IMR-90 (cell line): Measurements from ENCODE around the gene MRPL58. TPM values are rescaled to one million over a fixed set of nuclear protein-coding genes. Genes with fewer than 3 reads are reported as not detected.

Experiments
- ATAC-seq: fragments of 200-7000 bp; cut with Tn5 transposase; 2 replicates; pipeline ENCODE4 v1.9.1; 2020; ENCODE audit warnings: low read depth, mild to moderate bottlenecking, moderate library complexity
- BruUV-seq: library from RNA; stranded (reverse); fragments of 400-500 nt; replicated peaks from 2 replicates; lab custom pipeline; 2021; lab: Mats Ljungman, UMichigan
- CTCF ChIA-PET: fragments of 300-600 bp; formaldehyde crosslinking; extraction: SDS; loops from one replicate; lab custom pipeline; 2021; ENCODE audit warnings: antibody characterized with exemption; lab: Yijun Ruan, JAX
- POLR2A ChIA-PET: fragments of 300-600 bp; sonication (Branson Sonifier 250); formaldehyde crosslinking; loops from one replicate; lab custom pipeline; 2022; ENCODE audit warnings: antibody characterized with exemption; ENCODE audit not compliant: unreplicated experiment; lab: Charles Lee
- DNase-seq: peaks from one replicate; pipeline ENCODE4 v3.0.0; 2013
- H2AFZ ChIP-seq: replicated peaks from 2 replicates; pipeline ENCODE3; 2013; ENCODE audit warnings: low read length, mild to moderate bottlenecking; ENCODE audit not compliant: poor library complexity
- H2AK5ac ChIP-seq: 2 replicates; pipeline ENCODE4 v1.6.1; 2013; ENCODE audit warnings: low read depth, low read length, inconsistent platforms
- H2AK9ac ChIP-seq: replicated peaks from 2 replicates; pipeline ENCODE3; 2013; ENCODE audit warnings: mild to moderate bottlenecking, low read depth, low read length, moderate library complexity; ENCODE audit not compliant: poor library complexity
- H2BK120ac ChIP-seq: 2 replicates; pipeline ENCODE4 v1.6.1; 2013; ENCODE audit warnings: low read depth, low read length, inconsistent platforms
- H2BK15ac ChIP-seq: 3 replicates; pipeline ENCODE4 v1.6.1; 2013; ENCODE audit warnings: low read depth, low read length, inconsistent platforms
- H2BK20ac ChIP-seq: 2 replicates; pipeline ENCODE4 v1.6.1; 2013; ENCODE audit warnings: low read depth, mild to moderate bottlenecking, inconsistent platforms, low read length, moderate library complexity
- H2BK5ac ChIP-seq: 2 replicates; pipeline ENCODE4 v1.6.1; 2013; ENCODE audit warnings: mild to moderate bottlenecking, low read depth, low read length, inconsistent platforms; ENCODE audit not compliant: poor library complexity, severe bottlenecking
- H3K14ac ChIP-seq: replicated peaks from 2 replicates; pipeline ENCODE4 v1.6.1; 2013; ENCODE audit warnings: low read depth, low read length, inconsistent platforms
- H3K18ac ChIP-seq: 2 replicates; pipeline ENCODE4 v1.6.1; 2013; ENCODE audit warnings: low read depth, low read length, control low read depth
- H3K23ac ChIP-seq: 2 replicates; pipeline ENCODE4 v1.6.1; 2013; ENCODE audit warnings: low read depth, low read length, inconsistent platforms
- H3K27ac ChIP-seq: 2 replicates; pipeline ENCODE4 v1.5.1; 2013; ENCODE audit warnings: mild to moderate bottlenecking, control low read depth, low read length; ENCODE audit not compliant: insufficient read depth
- H3K27me3 ChIP-seq: 2 replicates; pipeline ENCODE4 v1.6.1; 2013; ENCODE audit warnings: low read length; ENCODE audit not compliant: control insufficient read depth, insufficient read depth
- H3K36me3 ChIP-seq: 2 replicates; pipeline ENCODE4 v1.6.1; 2013; ENCODE audit warnings: low read length, mixed read lengths; ENCODE audit not compliant: control insufficient read depth, insufficient read depth
- H3K4ac ChIP-seq: 2 replicates; pipeline ENCODE4 v1.6.1; 2013; ENCODE audit warnings: low read depth, low read length, inconsistent platforms
- H3K4me1 ChIP-seq: 2 replicates; pipeline ENCODE4 v1.6.1; 2013; ENCODE audit warnings: low read length, mixed read lengths; ENCODE audit not compliant: control insufficient read depth, insufficient read depth
- H3K4me2 ChIP-seq: 2 replicates; pipeline ENCODE4 v1.6.1; 2013; ENCODE audit warnings: low read depth, mild to moderate bottlenecking, control low read depth, low read length, moderate library complexity
- H3K4me3 ChIP-seq: 2 replicates; pipeline ENCODE4 v1.5.1; 2013; ENCODE audit warnings: low read depth, mild to moderate bottlenecking, control low read depth, low read length, moderate library complexity; ENCODE audit not compliant: insufficient read depth
- H3K56ac ChIP-seq: 2 replicates; pipeline ENCODE4 v1.6.1; 2013; ENCODE audit warnings: low read length, inconsistent platforms; ENCODE audit not compliant: insufficient read depth; ENCODE audit errors: extremely low read depth
- H3K79me1 ChIP-seq, 2 experiments: 2 replicates each; pipeline ENCODE4 v1.6.1; 2013; ENCODE audit warnings: low read length in 2 of 2, inconsistent platforms in 1 of 2, low read depth in 1 of 2
- H3K9ac ChIP-seq: 2 replicates; pipeline ENCODE4 v1.6.1; 2013; ENCODE audit warnings: low read depth, low read length, control low read depth
- H3K9me1 ChIP-seq: 2 replicates; pipeline ENCODE4 v1.6.1; 2013; ENCODE audit warnings: low read length, inconsistent platforms; ENCODE audit not compliant: insufficient read depth
- H3K9me3 ChIP-seq: 2 replicates; pipeline ENCODE4 v1.6.1; 2013; ENCODE audit warnings: low read length; ENCODE audit not compliant: control insufficient read depth, insufficient read depth
- H4K20me1 ChIP-seq: 2 replicates; pipeline ENCODE4 v1.6.1; 2013; ENCODE audit warnings: low read length, inconsistent platforms; ENCODE audit not compliant: insufficient read depth
- H4K5ac ChIP-seq: 2 replicates; pipeline ENCODE4 v1.6.1; 2013; ENCODE audit warnings: mild to moderate bottlenecking, low read depth, low read length, control low read depth
- H4K8ac ChIP-seq, 2 experiments: 2 replicates each; pipeline ENCODE4 v1.6.1; 2013; ENCODE audit warnings: low read depth in 2 of 2, low read length in 2 of 2, control low read depth in 1 of 2, inconsistent platforms in 1 of 2
- H4K91ac ChIP-seq: 2 replicates; pipeline ENCODE4 v1.6.1; 2013; ENCODE audit warnings: low read depth, low read length, inconsistent platforms; ENCODE audit not compliant: insufficient read depth
- BHLHE40 ChIP-seq: fragments of 150-350 bp; IDR thresholded peaks from 2 replicates; pipeline ENCODE4 v1.6.1; 2016; ENCODE audit warnings: mild to moderate bottlenecking, low read depth, low read length
- CEBPB ChIP-seq: IDR thresholded peaks from 2 replicates; pipeline ENCODE4 v1.6.1; 2012; ENCODE audit warnings: low read depth, low read length, improper control_type of control experiment
- CTCF ChIP-seq: conservative IDR thresholded peaks from 2 replicates; pipeline ENCODE4 v1.5.1; 2012; ENCODE audit warnings: mild to moderate bottlenecking, low read depth, low read length, improper control_type of control experiment
- FOS ChIP-seq: fragments of 150-350 bp; IDR thresholded peaks from 2 replicates; pipeline ENCODE4 v1.6.1; 2016; ENCODE audit warnings: low read depth, low read length
- MAZ ChIP-seq: IDR thresholded peaks from 2 replicates; pipeline ENCODE4 v1.6.1; 2012; ENCODE audit warnings: low read depth, mild to moderate bottlenecking, low read length, improper control_type of control experiment, moderate library complexity, borderline replicate concordance
- NFE2L2 ChIP-seq: fragments of 150-350 bp; IDR thresholded peaks from 2 replicates; pipeline ENCODE4 v1.6.1; 2016; ENCODE audit warnings: low read depth, mild to moderate bottlenecking, low read length
- POLR2A ChIP-seq: IDR thresholded peaks from 2 replicates; pipeline ENCODE4 v1.6.1; 2012; ENCODE audit warnings: mild to moderate bottlenecking, low read depth, low read length
- RAD21 ChIP-seq: IDR thresholded peaks from 2 replicates; pipeline ENCODE4 v1.6.1; 2012; ENCODE audit warnings: low read length, improper control_type of control experiment
- RFX5 ChIP-seq: IDR thresholded peaks from 2 replicates; pipeline ENCODE4 v1.8.0; 2012; ENCODE audit warnings: low read depth, mild to moderate bottlenecking, low read length, moderate library complexity
- USF2 ChIP-seq: fragments of 150-350 bp; IDR thresholded peaks from 2 replicates; pipeline ENCODE4 v1.6.1; 2017; ENCODE audit warnings: mild to moderate bottlenecking, antibody characterized with exemption, low read length, low read depth
- WGBS, 2 experiments: methylation state at CpG; one replicate each; pipeline versions ENCODE4 v1.1.5 to v1.1.7; 2013; ENCODE audit warnings: missing lambda C conversion rate in 2 of 2; ENCODE audit not compliant: insufficient read length in 1 of 2; ENCODE audit errors: extremely low coverage in 2 of 2; 5-methylcytosine and 5-hydroxymethylcytosine counted together
- dilution Hi-C: fragments of 300-500 bp; cut with HindIII; formaldehyde crosslinking; loops from one replicate; pipeline ENCODE4 v1.14.3; 2018; ENCODE audit warnings: low sequenced_read_pairs; ENCODE audit not compliant: unreplicated experiment
- in situ Hi-C: fragments of 300-500 bp; cut with MboI; formaldehyde crosslinking; loops from 3 replicates; pipeline ENCODE4 v1.14.3; 2019; ENCODE audit warnings: low sequenced_read_pairs, inconsistent platforms, mixed read lengths
- intact Hi-C: fragments of 100-400 bp; cut with micrococcal nuclease; formaldehyde crosslinking; loops from 2 replicates; pipeline ENCODE4 v1.10.0; 2022
- polyA plus RNA-seq, 3 experiments: library from polyadenylated mRNA; depleted of rRNA; stranded (reverse); fragments of >200 nt; gene quantifications; 2 replicates each; pipeline ENCODE4 v1.2.3, GENCODE V29; 2012; ENCODE audit warnings: low replicate concordance in 1 of 3
- total RNA-seq: library from RNA; depleted of rRNA; stranded (reverse); fragments of >200 nt; gene quantifications from 2 replicates; pipeline ENCODE4 v1.2.3, GENCODE V29; 2012

Gene MRPL58
- total and polyA plus RNA-seq, 2 of the 4 experiments (the other 2 are of a cell fraction): 42.5 to 53.0 TPM

- Histone ChIP-seq H3K4ac (no peak overlapping the region), H3K18ac (no peak overlapping the region), H4K8ac (no peak overlapping the region), H2BK20ac (no peak overlapping the region), H4K20me1 (no peaks in the 10 kb centered on the region), H3K27me3 (no peaks in the 10 kb centered on the region), H3K23ac (no peak overlapping the region), H4K5ac (no peak overlapping the region), H2AFZ (no peak overlapping the region), H2BK15ac (no peak overlapping the region), H3K36me3 (peaks cover 19% of the 10 kb centered on the region; the same call in 1 of the 2 replicates), H3K27ac (no peak overlapping the region), H2BK120ac (no peak overlapping the region), H2AK9ac (no peak overlapping the region), H3K9me1 (no peaks in the 10 kb centered on the region), H3K4me3 (no peak overlapping the region), H3K79me1 (peaks cover 4 to 6% of the 10 kb centered on the region in 2 experiments), H2AK5ac (no peak overlapping the region), H4K91ac (no peak overlapping the region), H2BK5ac (no peak overlapping the region), H3K14ac (no peak overlapping the region), H3K9ac (no peak overlapping the region), H3K56ac (no peak overlapping the region), H3K4me1 (peaks cover 2% of the 10 kb centered on the region), H3K4me2 (no peak overlapping the region), H3K9me3 (no peaks in the 10 kb centered on the region)
- no CpG with 5 or more reads among the region's 6 CpGs for WGBS, 2 experiments
- in situ Hi-C loops: no loop called here
- dilution Hi-C loops: no loop called here
- intact Hi-C loops: no loop called here
- CTCF ChIA-PET: no interaction called here
- ATAC-seq (no peak), DNase-seq (no peak)
- POLR2A ChIA-PET: interaction anchor here (0.5 kb wide), 2 partner anchors 14 to 157 kb away, joined by 3 read pairs; no protein-coding TSS in a partner anchor
- no peak for TF ChIP-seq CTCF
- TF ChIP-seq RAD21: no peak
- TF ChIP-seq NFE2L2: no peak
- TF ChIP-seq BHLHE40: no peak
- no peak for TF ChIP-seq MAZ
- no peak for TF ChIP-seq POLR2A
- TF ChIP-seq USF2: no peak
- no peak for TF ChIP-seq FOS
- no peak for TF ChIP-seq CEBPB
- no peak for TF ChIP-seq RFX5
- BruUV-seq: no TSS peak
Measured at GRCh38 chr17:75008373-75008772, 4.1 kb upstream of the MRPL58 start.
